GM21786 (cell line): Measurements from ENCODE around the gene LMBR1.
"Not testable (repeated sequence)": the region's sequence is repeated elsewhere in the genome, so short reads cannot be mapped to it uniquely, and the experiment has no call there.

Experiments
- ATAC-seq: cut with Tn5 transposase; IDR thresholded peaks from one replicate; pipeline ENCODE4 v1.9.1; 2021; ENCODE audit not compliant: unreplicated experiment

The LMBR1 gene

GRCh38 chr7:156803656-156804055 lies 89.3 kb downstream of the LMBR1 start:
- ATAC-seq = not testable (repeated sequence)

- ATAC-seq = no peak
Observed at GRCh38 chr7:156802214-156802613, 90.8 kb downstream of the LMBR1 start.

GRCh38 chr7:156795415-156795814 lies 97.6 kb downstream of the LMBR1 start:
- ATAC-seq = no peak

- ATAC-seq = no peak
Observed at GRCh38 chr7:156793334-156793733, 99.6 kb downstream of the LMBR1 start.

GRCh38 chr7:156792611-156793010 lies 100.4 kb downstream of the LMBR1 start:
- no peak for ATAC-seq

- ATAC-seq = no peak
Observed at GRCh38 chr7:156791241-156791640, 101.7 kb downstream of the LMBR1 start.

GRCh38 chr7:156790264-156790663 lies 102.7 kb downstream of the LMBR1 start:
- no peak for ATAC-seq

GRCh38 chr7:156785998-156786543 lies 106.9 kb downstream of the LMBR1 start:
- no peak for ATAC-seq

- ATAC-seq = no peak
Observed at GRCh38 chr7:156783864-156784263, 109.1 kb downstream of the LMBR1 start.

GRCh38 chr7:156781972-156782371 lies 111.0 kb downstream of the LMBR1 start:
- ATAC-seq = peak; percentile 24

GRCh38 chr7:156780724-156781455 lies 112.1 kb downstream of the LMBR1 start:
- peak; percentile 87 for ATAC-seq

GRCh38 chr7:156778668-156779067 lies 114.3 kb downstream of the LMBR1 start:
- no peak for ATAC-seq

- no peak for ATAC-seq
Observed at GRCh38 chr7:156778201-156778600, 114.8 kb downstream of the LMBR1 start.

GRCh38 chr7:156777364-156778069 lies 115.5 kb downstream of the LMBR1 start:
- ATAC-seq = no peak

GRCh38 chr7:156776527-156776926 lies 116.5 kb downstream of the LMBR1 start:
- ATAC-seq = no peak

- ATAC-seq = no peak
Observed at GRCh38 chr7:156773966-156774365, 119.0 kb downstream of the LMBR1 start.

GRCh38 chr7:156772725-156773124 lies 120.3 kb downstream of the LMBR1 start:
- no peak for ATAC-seq

GRCh38 chr7:156768698-156769472 lies 124.1 kb downstream of the LMBR1 start:
- no peak for ATAC-seq

GRCh38 chr7:156766666-156767065 lies 126.3 kb downstream of the LMBR1 start:
- ATAC-seq = no peak

- ATAC-seq = no peak
Observed at GRCh38 chr7:156765901-156766656, 126.9 kb downstream of the LMBR1 start.

- ATAC-seq = no peak
Observed at GRCh38 chr7:156764766-156765165, 128.2 kb downstream of the LMBR1 start.
